Thyroid gland (tissue), 4 donors: ENCODE data around the gene TNPO1. TPM values are rescaled to one million over a fixed set of nuclear protein-coding genes. Genes with fewer than 3 reads are reported as not detected.

ENCODE experiments used
- DNase-seq, 2 donors: peaks; one replicate each; pipeline ENCODE4 v3.0.0-alpha.2; 2019
- H3K27ac ChIP-seq, 3 donors: fragments of 200-600 bp; sonication (generic); 1 replicate in 2 of 3; 2 replicates in 1 of 3; pipeline ENCODE4 v1.5.1; 2016 to 2019; ENCODE audit warnings: mild to moderate bottlenecking in 1 of 3, moderate library complexity in 1 of 3
- H3K27me3 ChIP-seq: fragments of 200-600 bp; sonication (generic); one replicate; pipeline ENCODE4 v1.5.1; 2019
- H3K36me3 ChIP-seq, 2 donors: fragments of 200-600 bp; sonication (generic); one replicate each; pipeline ENCODE4 v1.5.1; 2016 to 2019
- H3K4me1 ChIP-seq, 2 donors: fragments of 200-600 bp; sonication (generic); one replicate each; pipeline ENCODE4 v1.5.1; 2017 to 2019
- H3K4me3 ChIP-seq, 3 donors: fragments of 200-600 bp; sonication (generic); replicated peaks in 1 of 3; 1 replicate in 2 of 3; 2 replicates in 1 of 3; pipeline ENCODE4 v1.5.1; 2016; ENCODE audit warnings: mild to moderate bottlenecking in 1 of 3
- H3K9me3 ChIP-seq: fragments of 200-600 bp; sonication (generic); one replicate; pipeline ENCODE4 v1.5.1; 2017
- POLR2A ChIP-seq, 2 donors: fragments of 450-650 bp; IDR thresholded peaks; one replicate each; pipeline ENCODE4 v1.6.1; 2017; ENCODE audit warnings: antibody characterized with exemption in 2 of 2, mild to moderate bottlenecking in 2 of 2, moderate library complexity in 1 of 2
- WGBS, 2 donors: methylation state at CpG; one replicate each; pipeline ENCODE4 v1.1.5; 2017; 5-methylcytosine and 5-hydroxymethylcytosine counted together
- intact Hi-C: fragments of 100-400 bp; cut with DNase I; formaldehyde crosslinking; loops from one replicate; pipeline ENCODE4 v1.15.1; 2023
- total RNA-seq, 4 donors: library from RNA; depleted of rRNA; stranded (reverse); fragments of >200 nt; gene quantifications; one replicate each; pipeline ENCODE4 v1.2.3, GENCODE V29; 2016
- TF ChIP-seq, protein P1 (sequence below), 6 experiments: fragments of 200-600 bp in 3 of 6; fragments of 450-650 bp in 3 of 6; sonication (generic) in 3 of 6; IDR thresholded peaks; one replicate each; pipeline ENCODE4 v1.5.1; 2016 to 2019; ENCODE audit warnings: antibody characterized with exemption in 6 of 6, mild to moderate bottlenecking in 2 of 6, inconsistent platforms in 1 of 6, moderate library complexity in 1 of 6

TNPO1 gene
- total RNA-seq, 4 donors from 2014 or later = 122 to 319 (median 206) TPM

DNA sequence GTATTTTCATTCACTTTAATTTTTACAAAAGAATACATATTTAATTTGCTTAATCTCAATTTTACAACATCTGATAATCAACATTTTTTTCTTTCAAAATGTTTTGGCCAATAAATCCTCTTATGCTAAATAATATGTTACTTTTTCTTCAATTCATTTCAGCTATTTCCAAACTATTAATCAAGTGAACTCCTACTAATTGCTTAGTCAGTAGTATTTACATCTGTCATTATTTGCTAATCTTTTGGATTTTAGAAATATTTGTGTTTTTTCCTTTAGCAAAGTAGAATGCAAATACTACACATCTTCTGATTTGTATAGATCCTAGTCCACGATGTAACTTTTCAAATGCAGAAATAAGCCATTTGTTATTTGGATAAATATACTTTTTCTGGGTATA lies 1.6 kb upstream of the TNPO1 start:
- H3K4me3 ChIP-seq = peak overlapping the region in 1 of 3 donors; percentile 9
- H3K36me3 ChIP-seq = no peaks in the 10 kb centered on the region
- TF ChIP-seq, protein P1, sequence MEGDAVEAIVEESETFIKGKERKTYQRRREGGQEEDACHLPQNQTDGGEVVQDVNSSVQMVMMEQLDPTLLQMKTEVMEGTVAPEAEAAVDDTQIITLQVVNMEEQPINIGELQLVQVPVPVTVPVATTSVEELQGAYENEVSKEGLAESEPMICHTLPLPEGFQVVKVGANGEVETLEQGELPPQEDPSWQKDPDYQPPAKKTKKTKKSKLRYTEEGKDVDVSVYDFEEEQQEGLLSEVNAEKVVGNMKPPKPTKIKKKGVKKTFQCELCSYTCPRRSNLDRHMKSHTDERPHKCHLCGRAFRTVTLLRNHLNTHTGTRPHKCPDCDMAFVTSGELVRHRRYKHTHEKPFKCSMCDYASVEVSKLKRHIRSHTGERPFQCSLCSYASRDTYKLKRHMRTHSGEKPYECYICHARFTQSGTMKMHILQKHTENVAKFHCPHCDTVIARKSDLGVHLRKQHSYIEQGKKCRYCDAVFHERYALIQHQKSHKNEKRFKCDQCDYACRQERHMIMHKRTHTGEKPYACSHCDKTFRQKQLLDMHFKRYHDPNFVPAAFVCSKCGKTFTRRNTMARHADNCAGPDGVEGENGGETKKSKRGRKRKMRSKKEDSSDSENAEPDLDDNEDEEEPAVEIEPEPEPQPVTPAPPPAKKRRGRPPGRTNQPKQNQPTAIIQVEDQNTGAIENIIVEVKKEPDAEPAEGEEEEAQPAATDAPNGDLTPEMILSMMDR (IDR thresholded peaks at IDR 0.05) = no peak
- no peak for TF ChIP-seq POLR2A (IDR thresholded peaks at IDR 0.05)
- no peak for DNase-seq
- 55 to 62% methylated on average over 1 of the region's 1 CpG for WGBS, 2 donors
- H3K27ac ChIP-seq = peak overlapping the region; percentile 98 to 99 (median 98)
- H3K4me1 ChIP-seq = peaks cover 18 to 23% of the 10 kb centered on the region in 2 donors
- intact Hi-C loops = loop anchor here (10.0 kb wide), 2 partner anchors 210 to 450 kb away; no protein-coding TSS in a partner anchor
- no peaks in the 10 kb centered on the region for H3K27me3 ChIP-seq
- H3K9me3 ChIP-seq = no peaks in the 10 kb centered on the region

DNA sequence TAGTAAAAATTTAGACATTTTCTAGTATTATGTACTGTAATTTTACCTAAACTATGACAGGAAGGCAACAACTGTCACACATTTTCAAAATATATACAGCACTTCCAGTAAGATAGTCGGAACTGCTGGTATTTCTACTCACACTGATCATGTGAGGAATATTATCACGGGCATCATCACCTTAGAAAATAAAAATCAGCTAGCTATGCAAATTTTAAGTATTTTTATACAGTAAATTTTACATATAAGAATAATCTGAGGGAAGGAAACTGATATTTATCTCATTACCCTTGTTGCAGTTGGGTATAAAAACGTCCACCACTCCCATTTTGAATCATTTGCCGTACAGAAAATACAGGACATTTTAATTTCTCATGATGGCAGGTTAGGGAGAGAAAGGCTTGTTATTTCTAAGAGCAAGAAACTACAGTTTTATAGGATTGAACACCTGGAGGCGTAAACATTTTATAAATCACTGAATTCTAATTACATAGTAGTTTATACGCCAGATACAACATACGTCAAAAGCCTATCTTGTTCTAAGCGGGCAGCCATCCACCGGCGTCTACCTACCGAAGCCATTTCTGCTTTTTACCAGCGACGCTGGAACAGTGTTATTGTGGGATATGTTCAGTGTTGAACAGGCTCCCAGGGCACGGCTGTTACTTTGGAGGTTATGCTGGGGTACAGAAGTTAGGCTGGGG lies 729 bp upstream of the TNPO1 start:
- H3K27me3 ChIP-seq = no peaks in the 10 kb centered on the region
- peak overlapping the region; percentile 37 to 68 (median 59) for H3K4me3 ChIP-seq
- H3K36me3 ChIP-seq = no peaks in the 10 kb centered on the region
- peaks cover 18 to 29% of the 10 kb centered on the region in 2 donors for H3K4me1 ChIP-seq
- intact Hi-C loops = loop anchor here (10.0 kb wide), 2 partner anchors 211 to 451 kb away; no protein-coding TSS in a partner anchor
- H3K27ac ChIP-seq = peak overlapping the region; percentile 98 to 99 (median 98)
- TF ChIP-seq, protein P1 (IDR thresholded peaks at IDR 0.05) = no peak
- TF ChIP-seq POLR2A (IDR thresholded peaks at IDR 0.05) = no peak
- DNase-seq = no peak
- WGBS, 2 donors = 4 to 5% methylated on average over 13 to 14 of the region's 14 CpGs
- H3K9me3 ChIP-seq = no peaks in the 10 kb centered on the region

DNA sequence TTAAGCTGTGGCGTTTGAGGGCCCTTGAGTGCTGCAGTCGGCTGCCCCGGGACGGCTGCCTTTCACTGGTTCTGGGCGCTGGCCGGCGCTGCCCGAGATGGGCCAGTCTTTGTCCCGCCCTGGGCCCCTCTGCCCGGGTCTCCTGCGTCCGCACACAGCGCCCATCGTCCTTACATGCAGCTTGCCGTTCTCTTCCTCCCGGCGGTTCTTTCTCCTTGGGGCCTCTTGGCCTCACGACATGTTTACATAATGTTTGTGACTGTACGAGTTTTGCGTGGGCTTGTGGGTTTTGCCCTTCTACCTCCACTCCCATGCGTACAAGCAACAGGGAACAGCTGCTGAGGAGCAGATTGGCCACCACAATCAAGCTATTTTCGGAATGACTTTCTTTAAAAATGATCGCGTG lies 618 bp downstream of the TNPO1 start:
- no peaks in the 10 kb centered on the region for H3K36me3 ChIP-seq
- intact Hi-C loops = loop anchor here (10.0 kb wide), 2 partner anchors 212 to 452 kb away; no protein-coding TSS in a partner anchor
- H3K4me1 ChIP-seq = peaks cover 25 to 36% of the 10 kb centered on the region in 2 donors
- no peak for TF ChIP-seq POLR2A (IDR thresholded peaks at IDR 0.05)
- TF ChIP-seq, protein P1 (IDR thresholded peaks at IDR 0.05) = no peak
- no peaks in the 10 kb centered on the region for H3K9me3 ChIP-seq
- H3K27me3 ChIP-seq = no peaks in the 10 kb centered on the region
- peak; percentile 72 for DNase-seq
- H3K4me3 ChIP-seq = peak overlapping the region; percentile 64 to 70 (median 68)
- 0% methylated on average over 23 to 24 of the region's 24 CpGs for WGBS, 2 donors
- H3K27ac ChIP-seq = peak overlapping the region; percentile 98 to 99 (median 98)

DNA sequence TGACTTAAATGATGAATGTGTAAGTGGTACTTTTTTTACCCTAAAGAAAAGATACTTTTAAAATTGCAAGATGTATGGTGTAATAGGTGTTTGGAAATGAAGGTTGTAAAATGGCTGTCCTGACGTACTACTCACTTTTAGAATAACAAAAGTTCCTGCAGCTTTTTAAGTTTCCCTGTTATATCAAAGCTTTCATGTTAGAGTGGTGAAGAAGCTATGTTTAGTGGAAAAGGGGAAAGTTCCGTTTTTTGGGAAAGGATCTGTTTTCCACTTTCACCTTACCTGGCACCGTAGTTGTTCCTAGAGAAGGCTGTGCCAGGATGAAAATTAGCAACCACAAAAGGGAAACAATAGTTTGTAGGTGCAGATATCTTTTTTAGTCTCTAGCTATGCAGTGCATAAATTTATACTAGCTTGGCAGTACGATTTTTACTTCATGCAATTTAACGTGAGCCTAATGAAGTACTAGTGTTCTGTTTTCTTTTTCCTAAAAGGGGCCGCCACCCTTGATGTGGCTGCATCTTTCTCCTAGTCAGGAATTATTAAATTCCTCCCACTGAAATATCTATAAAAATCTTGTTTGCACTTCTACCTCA lies 1.3 kb downstream of the TNPO1 start:
- peaks cover 29 to 39% of the 10 kb centered on the region in 2 donors for H3K4me1 ChIP-seq
- H3K27ac ChIP-seq = peak overlapping the region; percentile 98 to 99 (median 98)
- H3K4me3 ChIP-seq = peak overlapping the region; percentile 64 to 70 (median 68)
- no peaks in the 10 kb centered on the region for H3K9me3 ChIP-seq
- H3K36me3 ChIP-seq = no peaks in the 10 kb centered on the region
- WGBS, 2 donors = 5 to 12% methylated on average over 6 of the region's 6 CpGs
- TF ChIP-seq POLR2A (IDR thresholded peaks at IDR 0.05) = no peak
- TF ChIP-seq, protein P1 (IDR thresholded peaks at IDR 0.05) = no peak
- DNase-seq = no peak
- H3K27me3 ChIP-seq = no peaks in the 10 kb centered on the region
- intact Hi-C loops = loop anchor here (10.0 kb wide), 2 partner anchors 213 to 453 kb away; no protein-coding TSS in a partner anchor
